NCI-H1930 (cell line): Measurements from ENCODE around the gene GABBR2.

Source experiments
- DNase-seq, 2 experiments: peaks; one replicate each; lab custom pipeline; 2025; lab: John Stamatoyannopoulos, UW

GABBR2 gene

DNA sequence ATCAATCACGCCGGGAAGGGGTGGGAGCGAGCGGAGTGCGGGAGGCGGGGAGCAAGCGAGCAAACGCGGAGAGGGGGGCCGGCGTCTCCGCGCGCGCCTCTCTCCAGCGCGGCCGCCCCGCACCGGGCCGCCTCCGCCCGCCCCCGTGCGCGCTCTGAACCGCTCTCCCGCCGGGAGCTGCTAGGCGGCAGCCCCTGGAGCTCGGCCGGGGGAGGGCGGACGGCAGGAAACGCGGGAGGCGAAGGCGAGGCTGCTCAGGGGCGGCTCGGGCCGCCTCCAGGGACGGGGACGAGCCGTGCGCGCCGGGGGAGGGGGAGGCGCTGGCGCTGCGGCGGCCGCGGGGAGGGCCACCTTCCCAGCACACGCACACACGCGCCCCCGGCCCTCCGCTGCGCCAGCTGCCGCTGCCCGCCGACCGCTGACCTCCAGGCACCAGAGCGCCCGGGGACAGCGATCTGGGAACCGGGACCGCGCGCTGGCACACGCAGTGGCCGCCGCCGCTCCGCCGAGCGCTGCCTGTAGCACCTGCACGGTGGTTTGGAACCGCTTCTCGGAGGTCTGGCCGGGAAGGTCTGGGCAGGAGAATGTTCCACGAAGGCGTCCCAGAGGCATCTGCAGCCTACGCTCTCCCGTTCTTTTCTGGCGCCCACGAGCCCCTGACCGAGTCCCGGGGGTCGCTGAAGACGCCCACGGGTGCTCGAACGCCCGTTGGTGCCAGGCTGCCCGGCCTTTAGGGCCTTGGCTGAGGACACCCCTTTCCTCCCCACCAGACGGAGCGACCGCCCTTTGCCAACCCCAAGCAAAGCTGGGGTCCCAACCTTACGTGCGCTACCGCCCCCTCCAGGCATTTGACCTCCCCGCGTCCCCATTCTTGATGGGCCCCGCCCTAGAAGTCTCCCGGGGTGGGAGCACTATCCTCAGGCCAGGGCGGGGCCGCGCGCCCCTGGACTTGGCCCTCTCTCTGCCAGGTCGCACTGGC is at the start of gene GABBR2:
GABBR2 (minus strand) TSS at position 3 of the 979 bp plus-strand sequence. CDS start 198 bp downstream, outside the sequence.
- peak in 1 of 2 experiments; percentile 27 for DNase-seq

DNA sequence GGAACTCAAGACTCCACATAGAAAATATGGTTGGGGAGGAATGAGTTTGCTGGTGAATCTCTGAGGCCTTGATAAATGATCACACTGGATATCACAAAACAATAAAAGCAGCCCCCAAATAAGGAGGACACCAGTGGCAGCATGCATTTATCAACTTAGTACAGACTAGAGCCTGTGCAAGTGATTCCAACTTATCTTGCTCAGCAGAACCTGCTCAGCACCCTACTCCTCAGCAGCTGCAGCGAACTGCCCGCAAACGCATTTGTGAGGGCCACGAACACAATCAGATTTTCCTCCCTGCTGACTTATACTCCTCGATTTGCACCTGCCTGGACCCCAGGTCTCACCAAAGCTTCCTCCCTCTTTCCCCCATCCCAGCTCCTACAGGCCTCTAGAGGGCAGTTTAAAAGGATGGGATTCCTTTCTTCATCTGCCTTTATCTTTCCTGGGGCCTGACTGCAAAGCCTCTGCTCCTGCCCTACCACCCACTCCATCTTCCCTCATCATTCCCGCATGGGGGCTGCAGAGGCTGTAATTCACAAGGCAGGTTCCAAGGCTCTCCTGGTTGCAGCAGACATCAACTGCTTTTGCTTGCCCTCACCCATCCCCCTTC is 46.4 kb upstream of the GABBR2 start:
- no peak for DNase-seq

DNA sequence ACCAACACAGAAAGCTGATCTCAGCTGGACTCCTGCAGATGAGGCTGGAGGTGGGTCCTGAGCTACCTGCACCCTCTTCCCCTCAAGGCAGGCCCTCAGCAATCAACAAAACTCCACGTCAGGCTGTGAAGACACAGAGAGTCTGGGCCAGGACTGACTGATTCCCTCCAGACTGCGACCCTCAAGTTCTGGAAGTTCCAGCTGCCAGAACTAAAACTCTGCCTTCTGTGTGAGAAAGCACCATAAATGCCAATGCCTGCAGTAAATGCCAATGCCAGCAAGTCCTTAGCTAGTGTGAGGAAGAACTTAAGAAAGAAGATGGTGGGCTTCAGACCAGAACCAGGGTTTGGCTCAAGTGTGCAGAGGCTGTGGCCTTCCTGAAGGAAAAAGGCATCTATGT is 42.5 kb upstream of the GABBR2 start:
- DNase-seq = no peak

DNA sequence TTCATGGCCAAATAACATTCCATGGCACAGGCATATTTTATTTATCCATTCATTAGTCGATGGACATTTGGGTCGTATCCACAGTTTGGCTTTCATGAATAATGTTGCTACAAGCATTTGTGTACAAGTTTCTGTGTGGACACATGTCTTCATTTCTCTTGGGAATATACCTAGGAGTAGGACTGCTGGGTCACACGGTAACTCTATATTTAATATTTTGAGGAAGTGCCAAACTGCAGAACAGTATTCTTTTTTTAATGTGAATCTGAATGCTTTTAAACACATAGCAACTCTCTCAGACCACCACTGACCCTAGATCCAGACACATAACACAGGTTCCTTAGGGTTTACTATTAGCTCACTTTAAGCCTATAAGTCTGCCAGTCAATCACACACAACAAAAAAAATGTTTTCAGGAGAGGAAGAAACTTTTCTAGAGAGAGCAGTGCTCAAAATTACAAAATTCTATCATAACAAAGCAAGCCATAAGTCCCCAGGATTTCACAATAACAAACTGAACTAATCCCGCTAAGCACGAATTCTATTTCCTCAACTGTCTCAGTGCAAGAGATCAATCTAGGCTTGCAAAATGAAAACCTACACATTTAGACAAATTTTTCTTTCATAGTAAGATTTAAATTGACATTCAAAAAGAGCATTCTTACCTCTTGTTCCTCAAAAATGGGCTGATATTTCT is 41.8 kb upstream of the GABBR2 start:
- no peak for DNase-seq

DNA sequence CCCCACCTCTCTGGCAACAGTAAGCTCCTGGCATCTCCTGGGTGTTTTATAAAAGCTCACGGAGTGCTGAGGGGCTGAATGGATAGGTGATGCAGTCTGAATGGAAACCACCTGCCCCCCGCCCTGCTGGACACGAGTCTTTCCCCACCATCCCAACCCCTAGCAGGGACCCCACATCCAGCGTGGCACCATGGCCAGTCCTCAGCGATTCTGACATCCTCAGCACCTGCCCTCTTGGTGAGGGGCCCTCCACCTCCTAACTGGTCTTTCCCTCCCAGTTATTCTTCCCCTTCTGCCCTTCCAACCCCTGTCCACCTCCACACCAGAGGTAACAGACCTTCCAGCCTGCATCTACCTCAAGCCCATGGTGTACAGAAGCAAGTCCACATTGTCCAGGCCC is 38.7 kb upstream of the GABBR2 start:
- DNase-seq = no peak

DNA sequence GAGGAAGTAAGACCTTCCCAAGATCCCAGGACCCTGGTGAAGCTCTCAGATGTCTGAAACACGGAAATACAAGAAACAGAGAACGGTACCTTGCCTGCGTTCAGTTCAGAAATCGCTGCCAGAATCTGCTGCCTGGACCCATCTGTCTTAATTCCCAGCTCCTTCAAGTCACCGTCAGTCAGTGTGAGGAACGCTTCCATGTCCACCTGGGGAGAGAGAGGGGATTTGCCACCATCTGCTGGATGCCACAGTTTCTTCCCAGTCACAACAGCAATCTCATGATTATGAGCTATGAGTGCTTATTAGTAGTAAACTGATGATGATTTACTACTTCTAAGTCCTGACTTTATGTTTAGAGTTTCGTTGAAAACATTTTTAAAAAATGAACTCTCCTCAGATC is 36.7 kb upstream of the GABBR2 start:
- DNase-seq = no peak

DNA sequence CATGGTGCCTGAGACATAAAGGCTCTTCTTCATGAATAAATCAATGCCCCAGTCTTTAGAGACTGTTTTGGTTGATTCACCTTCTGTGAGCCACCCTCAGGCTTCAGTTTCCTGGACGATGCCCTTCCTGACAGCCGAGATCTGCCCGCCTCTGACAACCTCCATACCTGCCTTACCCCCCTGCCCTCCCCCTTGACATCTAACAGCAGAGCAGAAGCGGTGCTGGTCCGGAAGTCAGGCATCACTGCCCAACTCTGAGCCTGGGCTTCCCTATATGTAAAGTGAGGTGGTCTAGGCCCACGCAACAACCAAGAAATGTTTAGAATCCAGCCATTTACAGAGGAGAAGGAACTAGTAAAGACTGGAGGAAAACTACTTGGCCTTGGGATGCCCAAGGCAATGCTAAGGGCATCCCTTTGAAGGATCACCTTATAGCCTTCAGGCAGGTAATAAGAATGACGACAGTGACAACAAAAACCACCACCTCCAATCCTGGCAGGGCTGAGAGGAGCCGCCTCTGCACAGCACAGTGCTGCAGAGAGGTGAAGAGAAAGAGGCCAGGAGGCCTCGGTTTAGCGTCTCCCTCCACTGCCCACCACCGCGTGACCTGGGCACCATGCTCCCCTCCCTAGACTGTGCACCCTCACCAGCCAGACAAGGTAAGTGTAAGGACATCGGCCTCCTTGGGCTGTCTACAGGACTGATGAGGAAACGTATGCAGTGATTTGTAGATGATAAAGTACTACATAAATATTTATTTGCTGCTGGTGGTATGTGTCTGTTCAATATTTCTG is 35.3 kb upstream of the GABBR2 start:
- no peak for DNase-seq

DNA sequence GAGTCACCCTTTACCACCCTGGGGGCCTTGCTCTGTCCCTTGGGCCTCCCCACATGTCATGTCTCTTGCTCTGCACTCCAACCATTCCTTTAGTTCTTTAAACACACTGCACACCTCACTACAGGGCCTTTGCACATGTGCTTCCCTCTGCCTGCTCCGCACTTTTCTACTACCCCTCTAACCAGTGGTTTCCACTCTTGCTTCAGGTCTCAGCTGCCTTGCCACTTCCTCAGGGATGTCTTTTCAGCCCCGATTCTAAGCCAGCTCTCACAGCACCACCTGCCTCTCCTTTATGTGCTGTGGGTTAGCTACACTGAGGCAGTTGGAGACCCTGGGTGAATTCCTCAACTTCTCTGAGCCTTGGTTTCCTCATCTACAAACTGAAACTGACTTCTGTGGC is 34.6 kb upstream of the GABBR2 start:
- no peak for DNase-seq

DNA sequence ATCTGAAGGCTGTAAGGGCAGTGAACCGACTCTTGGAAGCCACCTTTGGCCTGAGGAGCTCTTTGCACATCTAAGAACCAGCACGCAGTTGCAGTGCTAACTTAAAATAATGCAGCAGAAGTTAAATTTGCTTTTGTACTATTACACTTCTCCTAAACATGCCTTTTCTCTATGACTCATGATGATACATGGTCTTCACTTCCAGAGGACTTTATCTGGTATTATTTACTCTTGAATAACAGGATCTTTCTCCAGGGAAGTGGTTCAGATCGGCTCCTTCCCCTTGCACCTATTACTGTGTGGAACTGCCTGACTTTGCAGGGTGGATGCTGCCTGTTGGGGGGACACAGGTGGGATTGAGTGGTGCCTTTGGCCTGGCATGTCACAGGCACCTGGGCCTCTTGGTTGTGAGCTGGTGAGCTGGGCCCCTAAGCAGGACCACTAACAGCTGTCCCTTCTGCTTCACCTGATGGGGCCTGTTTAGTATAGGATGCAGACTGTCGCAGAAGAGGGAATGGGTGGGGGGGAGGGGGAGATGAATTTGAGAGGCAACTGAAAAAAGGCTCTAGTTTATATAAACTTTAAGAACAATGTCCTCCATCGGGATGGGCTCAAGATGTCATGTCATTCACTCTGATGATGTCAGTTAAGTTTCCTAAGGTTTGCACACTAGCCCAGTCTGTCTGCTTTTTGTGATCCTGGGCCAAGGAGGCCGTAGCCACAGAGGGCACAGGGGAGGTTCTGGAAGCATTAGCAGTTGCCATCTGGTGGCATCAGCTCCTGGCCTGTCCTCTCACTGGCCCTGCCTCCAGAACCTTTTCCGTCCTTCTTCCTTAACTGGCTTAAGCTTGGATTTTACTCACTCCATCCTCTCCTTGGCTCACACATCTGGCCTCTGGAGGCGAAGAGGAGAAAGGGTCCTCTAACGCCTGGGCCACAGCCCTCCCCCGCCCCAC is 33.9 kb upstream of the GABBR2 start:
- no peak for DNase-seq

DNA sequence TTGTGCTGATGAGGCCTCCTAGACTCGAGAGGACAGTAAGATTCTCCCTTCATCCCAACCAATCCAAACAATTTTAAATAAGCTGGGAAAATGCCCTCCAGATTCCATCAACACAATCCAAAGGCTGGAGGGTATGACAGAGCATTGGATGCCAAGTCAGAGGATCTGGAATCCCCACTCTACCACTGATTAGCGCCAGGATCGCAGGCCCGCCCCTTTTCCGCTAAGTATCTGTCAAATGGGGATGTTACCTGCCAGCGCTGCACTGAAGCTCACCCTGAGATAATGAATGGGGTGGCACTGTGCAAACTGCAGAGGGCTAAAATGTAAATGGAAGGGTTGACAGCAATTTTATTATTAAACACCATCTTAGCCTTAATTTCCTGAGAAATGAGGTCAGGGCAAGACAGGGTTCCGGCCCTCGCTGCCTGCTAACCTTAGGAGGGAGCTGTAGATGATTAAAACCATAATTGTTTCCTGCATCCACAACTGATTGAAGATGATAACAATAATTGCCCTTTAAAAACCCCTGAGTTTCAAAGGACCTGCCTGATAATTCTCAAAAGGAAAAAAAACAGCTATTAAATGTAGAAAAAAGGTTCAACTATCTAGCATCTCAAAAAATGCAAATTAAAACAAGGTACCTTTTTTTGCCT is 31.6 kb upstream of the GABBR2 start:
- no peak for DNase-seq

DNA sequence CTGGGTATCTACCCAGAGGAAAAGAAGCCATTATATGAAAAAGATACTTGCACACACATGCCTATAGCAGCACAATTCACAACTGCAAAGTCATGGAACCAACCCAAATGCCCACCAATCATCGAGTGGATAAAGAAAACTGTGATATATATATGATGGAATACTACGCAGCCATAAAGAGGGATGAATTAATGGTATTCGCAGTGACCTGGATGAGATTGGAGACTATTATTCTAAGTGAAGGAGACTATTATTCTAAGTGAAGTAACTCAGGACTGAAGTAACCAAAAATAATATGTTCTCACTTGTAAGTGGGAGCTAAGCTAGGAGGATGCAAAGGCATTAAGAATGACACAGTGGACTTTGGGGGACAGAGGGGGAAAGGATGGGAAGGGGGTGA is 30.0 kb upstream of the GABBR2 start:
- DNase-seq = no peak

DNA sequence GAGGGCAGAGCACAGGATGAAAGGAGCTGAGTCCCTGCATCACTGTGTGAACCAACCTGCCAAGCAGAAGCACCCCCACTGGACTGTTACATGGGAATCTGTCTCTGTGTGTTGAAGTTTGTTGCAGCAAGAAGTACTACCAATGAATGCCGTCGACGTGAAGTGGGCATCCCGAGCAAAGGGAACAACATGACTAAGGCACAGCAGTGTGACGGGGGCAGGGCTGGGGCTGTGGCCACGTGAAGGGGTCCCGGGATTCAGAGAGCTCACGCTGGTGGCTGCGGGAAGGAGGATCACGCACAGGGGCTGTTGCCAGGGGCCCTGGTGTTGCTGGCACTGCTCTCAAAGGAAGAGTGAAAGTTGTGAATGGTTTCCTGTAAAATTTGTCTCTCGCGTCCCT is 27.5 kb upstream of the GABBR2 start:
- DNase-seq = no peak

DNA sequence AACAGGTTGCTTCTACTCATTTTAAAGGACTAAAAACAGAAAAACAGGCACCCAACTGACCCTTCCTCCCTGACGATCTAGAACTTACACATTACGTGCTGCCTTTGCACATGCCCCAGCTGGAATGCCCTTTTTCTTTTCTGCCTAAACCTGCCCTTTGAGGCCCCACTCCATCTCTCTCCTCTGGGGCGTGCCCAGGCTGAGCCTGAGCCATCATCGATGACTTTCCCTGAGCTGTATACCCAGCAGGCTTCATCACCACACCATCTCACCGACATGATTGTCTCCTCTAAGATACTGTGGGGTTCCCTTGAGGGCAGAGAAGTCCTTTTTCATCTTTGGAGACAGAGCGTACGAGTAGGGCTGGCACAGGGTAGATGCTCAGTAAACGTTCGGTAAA is 24.1 kb upstream of the GABBR2 start:
- no peak for DNase-seq

DNA sequence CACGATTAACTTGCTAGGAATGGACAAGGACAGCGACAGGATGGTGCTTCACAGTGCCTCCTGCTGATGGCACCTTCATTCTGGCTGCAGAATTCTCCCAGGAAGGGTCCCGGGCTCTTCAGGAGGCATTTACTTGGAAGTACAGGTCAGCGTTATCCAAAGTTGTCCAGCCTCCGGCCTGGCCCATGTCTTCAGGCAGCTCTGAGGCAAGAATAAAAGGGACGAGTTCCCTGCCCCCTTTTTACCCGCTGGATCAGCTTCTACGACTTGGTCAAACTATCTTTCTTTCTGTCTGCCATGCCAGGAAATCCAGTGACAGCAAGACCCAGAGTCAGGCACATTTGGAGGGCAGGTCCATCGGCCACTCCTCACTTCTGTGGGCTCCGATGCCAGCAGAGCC is 23.4 kb upstream of the GABBR2 start:
- no peak for DNase-seq

DNA sequence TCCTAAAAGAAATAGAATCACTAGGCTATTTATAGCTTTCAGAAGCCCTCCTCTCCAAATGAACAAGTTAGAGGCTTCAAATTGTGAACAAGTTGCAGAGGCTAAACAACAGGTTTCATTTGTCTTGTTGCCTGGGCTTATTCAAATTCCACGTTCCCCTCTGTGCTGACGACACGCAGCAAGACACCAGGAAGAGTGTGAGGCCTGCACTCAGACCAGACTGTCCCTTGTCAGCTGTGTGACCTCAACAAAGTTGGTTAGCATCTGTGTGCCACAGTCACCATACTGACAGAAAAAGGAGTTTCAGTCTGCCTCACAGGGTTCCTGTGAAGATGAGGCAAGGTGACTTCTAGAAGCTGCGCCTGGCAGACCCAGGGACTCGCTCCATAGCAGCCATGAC is 22.1 kb upstream of the GABBR2 start:
- DNase-seq = no peak

DNA sequence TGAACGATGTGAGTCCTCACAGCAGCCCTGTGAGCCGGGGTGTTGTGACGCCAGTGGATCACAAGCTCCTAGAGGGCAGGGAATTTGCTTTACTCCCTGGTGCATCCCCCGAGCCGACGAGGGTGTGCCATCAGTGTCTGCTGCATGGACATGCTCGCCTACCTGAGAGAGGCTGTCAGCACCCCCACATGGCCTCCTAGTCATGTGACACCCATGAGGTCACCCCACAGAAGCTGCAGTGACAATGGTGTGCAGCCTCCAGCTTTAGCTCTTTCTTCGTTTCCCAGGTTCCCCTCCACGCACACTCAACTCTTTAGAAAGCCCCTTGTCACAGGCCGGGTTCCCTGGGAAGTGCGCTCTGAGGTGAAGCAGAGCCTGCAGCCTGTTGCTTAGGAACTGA is 19.8 kb upstream of the GABBR2 start:
- no peak for DNase-seq

DNA sequence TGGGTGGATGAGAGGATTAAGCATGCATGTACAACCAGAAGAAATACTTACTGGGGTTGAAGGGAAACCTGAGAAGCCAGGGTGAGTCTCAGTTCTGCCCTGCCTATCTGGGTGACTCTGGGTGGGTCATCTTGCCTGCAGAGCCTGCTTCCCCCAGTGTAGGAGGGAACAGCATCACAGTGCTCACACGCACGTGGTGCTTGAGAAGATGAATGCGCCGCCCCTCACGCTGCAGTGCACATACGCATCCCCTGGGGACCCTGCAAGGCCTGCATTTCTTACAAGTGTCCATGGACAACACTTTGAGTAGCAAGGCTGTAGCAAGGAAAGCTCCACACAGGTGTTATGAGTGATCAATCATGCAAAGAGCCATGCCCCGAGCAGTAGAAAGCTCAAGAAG is 18.7 kb upstream of the GABBR2 start:
- DNase-seq = no peak

DNA sequence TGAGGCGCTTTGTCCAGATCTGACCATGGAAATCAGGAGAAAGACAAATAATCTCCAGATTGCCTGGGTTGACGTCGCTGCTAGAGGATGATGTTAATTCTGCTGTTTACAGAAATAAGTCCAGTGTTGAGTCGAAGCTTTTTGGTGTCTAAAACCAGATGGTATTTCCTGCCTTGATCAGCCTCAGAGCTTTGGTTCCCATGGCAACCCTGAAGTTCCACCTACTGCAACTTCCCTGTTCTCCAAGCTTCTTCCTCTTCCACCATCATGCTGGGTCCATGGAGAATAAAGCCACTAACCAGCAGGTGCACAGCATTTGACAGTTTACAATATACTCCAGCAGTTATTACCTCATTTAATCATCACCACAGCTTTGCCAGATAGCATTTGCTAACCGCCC is 18.0 kb upstream of the GABBR2 start:
- no peak for DNase-seq

DNA sequence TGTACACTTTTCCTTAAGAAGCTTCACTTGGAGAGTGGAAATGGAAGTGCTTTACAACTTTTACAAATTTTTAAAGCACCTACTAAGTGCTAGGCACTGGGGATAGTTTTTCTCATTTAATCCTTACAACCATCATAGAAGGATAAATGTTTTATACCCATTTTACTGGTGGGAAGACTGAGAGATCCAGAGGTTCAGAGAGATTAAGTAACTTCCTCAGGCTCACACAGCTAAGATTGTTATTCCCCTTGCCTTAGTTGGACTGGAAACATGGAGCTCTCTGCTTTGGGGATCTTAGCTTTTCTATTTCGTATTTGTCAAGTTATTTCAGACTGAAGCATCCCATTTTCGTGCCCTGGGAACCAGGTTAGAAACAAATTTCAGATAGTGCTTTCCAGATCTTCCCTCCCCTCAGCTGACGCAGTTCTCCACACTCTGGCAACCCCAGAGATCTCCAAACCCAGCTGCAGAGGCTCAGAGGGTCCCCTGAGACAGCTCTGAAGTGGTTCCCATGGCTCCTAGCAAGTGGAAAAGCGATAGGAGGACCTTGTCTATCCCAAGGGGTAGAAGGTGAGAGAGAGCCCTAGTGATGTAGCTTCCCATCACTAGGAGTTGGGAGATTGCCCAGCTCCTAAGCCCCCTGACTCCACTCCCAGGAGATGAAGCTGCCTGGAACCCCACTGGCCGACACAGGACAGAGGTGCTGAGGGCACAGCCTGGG is 16.2 kb upstream of the GABBR2 start:
- no peak for DNase-seq

DNA sequence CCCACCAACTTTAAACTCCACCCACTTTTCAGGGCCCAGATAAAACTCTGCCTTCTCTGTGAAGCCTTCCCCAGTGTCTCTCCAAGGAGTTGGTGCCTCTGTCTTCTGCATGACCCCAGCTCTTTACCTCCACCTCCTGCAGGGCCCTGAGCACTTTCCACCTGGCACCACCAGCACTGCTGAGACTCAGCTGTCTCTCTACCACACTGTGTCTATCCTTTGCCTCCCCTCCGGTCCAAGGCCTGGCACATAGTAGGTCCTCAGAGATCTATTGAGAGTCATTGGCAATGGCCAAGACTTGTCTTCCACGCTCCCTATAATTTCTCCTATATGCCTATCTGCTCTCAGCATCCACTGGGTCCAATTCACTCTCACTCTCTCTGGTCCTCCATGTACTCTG is 12.9 kb upstream of the GABBR2 start:
- no peak for DNase-seq
